Gastrocnemius medialis (tissue), 4 donors: ENCODE measurements around the gene CNTN2. TPM values are rescaled to one million over a fixed set of nuclear protein-coding genes. Genes with fewer than 3 reads are reported as not detected.

ENCODE experiments used
- ATAC-seq, 2 donors: fragments of 150-250 bp; one replicate each; pipeline ENCODE4 v1.9.1; 2016
- DNase-seq, 2 donors: peaks; one replicate each; pipeline ENCODE4 v3.0.0-alpha.2; 2019
- H3K27ac ChIP-seq, 4 donors: fragments of 200-600 bp; sonication (generic); 1 replicate in 1 of 4; 2 replicates in 3 of 4; pipeline ENCODE4 v1.5.1; 2016 to 2018; ENCODE audit warnings: mild to moderate bottlenecking in 2 of 4, moderate library complexity in 1 of 4
- H3K27me3 ChIP-seq, 3 donors: fragments of 200-600 bp; sonication (generic) in 2 of 3; 1 replicate in 1 of 3; 2 replicates in 2 of 3; pipeline versions ENCODE4 v1.5.1 to v1.6.0; 2016 to 2019; ENCODE audit warnings: mild to moderate bottlenecking in 1 of 3, moderate library complexity in 1 of 3
- H3K36me3 ChIP-seq, 2 donors: fragments of 200-600 bp; sonication (generic) in 1 of 2; one replicate each; pipeline ENCODE4 v1.5.1; 2017 to 2018
- H3K4me1 ChIP-seq, 2 donors: fragments of 200-600 bp; sonication (generic) in 1 of 2; one replicate each; pipeline ENCODE4 v1.5.1; 2016 to 2017; ENCODE audit warnings: mild to moderate bottlenecking in 2 of 2
- H3K4me3 ChIP-seq, 4 donors: fragments of 200-600 bp; sonication (generic) in 3 of 4; 1 replicate in 1 of 4; 2 replicates in 3 of 4; pipeline ENCODE4 v1.5.1; 2016 to 2019; ENCODE audit warnings: mild to moderate bottlenecking in 2 of 4
- H3K9me3 ChIP-seq, 3 donors: fragments of 200-600 bp; sonication (generic) in 2 of 3; 1 replicate in 1 of 3; 2 replicates in 2 of 3; pipeline ENCODE4 v1.5.1; 2016 to 2019
- POLR2A ChIP-seq, 2 donors: fragments of 450-650 bp; IDR thresholded peaks; one replicate each; pipeline ENCODE4 v1.6.1; 2017; ENCODE audit warnings: antibody characterized with exemption in 2 of 2, mild to moderate bottlenecking in 2 of 2, moderate library complexity in 2 of 2
- in situ Hi-C, 4 donors: fragments of 200-750 bp; cut with MboI; loops; one replicate each; pipeline versions ENCODE4 v1.15.0 to v1.8.0; 2017; ENCODE audit warnings: low sequenced_read_pairs in 4 of 4
- intact Hi-C: fragments of 100-400 bp; cut with DNase I; formaldehyde crosslinking; loops from one replicate; pipeline ENCODE4 v1.15.1; 2023; ENCODE audit warnings: low total_unique reads
- total RNA-seq, 4 donors: library from RNA; depleted of rRNA; stranded (reverse); fragments of >200 nt; gene quantifications; one replicate each; pipeline versions ENCODE4 v1.1.0 to v1.2.3, GENCODE V29; 2016
- TF ChIP-seq, protein P1 (sequence below), 5 experiments: fragments of 450-650 bp in 3 of 5; fragments of 200-600 bp in 2 of 5; sonication (generic) in 2 of 5; IDR thresholded peaks in 4 of 5; conservative IDR thresholded peaks in 1 of 5; 1 replicate in 4 of 5; 2 replicates in 1 of 5; pipeline ENCODE4 v1.5.1; 2016 to 2019; ENCODE audit warnings: antibody characterized with exemption in 5 of 5, mild to moderate bottlenecking in 3 of 5, moderate library complexity in 3 of 5

CNTN2 gene
- total RNA-seq, 4 donors from 2014 or later: not detected

DNA sequence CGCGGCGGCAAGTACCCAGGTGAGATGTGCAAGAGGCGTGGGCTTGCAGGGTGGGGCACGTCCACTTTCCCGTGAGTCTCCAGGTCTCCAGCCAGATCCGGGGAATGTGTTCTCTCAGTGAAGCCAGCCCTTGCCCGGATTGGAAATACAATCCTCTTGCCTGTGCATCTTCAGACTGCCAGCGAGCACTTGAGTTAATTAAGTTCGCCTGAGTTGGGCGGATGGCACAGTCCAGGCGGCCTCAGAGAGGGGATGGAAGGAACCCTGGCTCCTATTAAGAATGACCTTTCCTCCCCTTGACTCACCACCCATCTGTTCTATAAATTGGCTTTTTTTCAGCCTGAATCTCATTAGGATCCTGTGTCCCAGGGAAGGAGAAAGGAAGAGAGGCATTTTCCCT is 33.3 kb upstream of the CNTN2 start:
- DNase-seq (no peak), ATAC-seq (no peak)
- intact Hi-C loops (no loop called here), in situ Hi-C loops (no loop called here)
- Histone ChIP-seq H3K36me3 (no peaks in the 10 kb centered on the region), H3K9me3 (no peaks in the 10 kb centered on the region), H3K27ac (no peak overlapping the region), H3K4me1 (no peaks in the 10 kb centered on the region), H3K27me3 (no peaks in the 10 kb centered on the region), H3K4me3 (no peak overlapping the region)
- TF ChIP-seq POLR2A (IDR thresholded peaks at IDR 0.05): no peak
- TF ChIP-seq, protein P1, sequence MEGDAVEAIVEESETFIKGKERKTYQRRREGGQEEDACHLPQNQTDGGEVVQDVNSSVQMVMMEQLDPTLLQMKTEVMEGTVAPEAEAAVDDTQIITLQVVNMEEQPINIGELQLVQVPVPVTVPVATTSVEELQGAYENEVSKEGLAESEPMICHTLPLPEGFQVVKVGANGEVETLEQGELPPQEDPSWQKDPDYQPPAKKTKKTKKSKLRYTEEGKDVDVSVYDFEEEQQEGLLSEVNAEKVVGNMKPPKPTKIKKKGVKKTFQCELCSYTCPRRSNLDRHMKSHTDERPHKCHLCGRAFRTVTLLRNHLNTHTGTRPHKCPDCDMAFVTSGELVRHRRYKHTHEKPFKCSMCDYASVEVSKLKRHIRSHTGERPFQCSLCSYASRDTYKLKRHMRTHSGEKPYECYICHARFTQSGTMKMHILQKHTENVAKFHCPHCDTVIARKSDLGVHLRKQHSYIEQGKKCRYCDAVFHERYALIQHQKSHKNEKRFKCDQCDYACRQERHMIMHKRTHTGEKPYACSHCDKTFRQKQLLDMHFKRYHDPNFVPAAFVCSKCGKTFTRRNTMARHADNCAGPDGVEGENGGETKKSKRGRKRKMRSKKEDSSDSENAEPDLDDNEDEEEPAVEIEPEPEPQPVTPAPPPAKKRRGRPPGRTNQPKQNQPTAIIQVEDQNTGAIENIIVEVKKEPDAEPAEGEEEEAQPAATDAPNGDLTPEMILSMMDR (IDR thresholded peaks at IDR 0.05 in 4 of 5, conservative IDR thresholded peaks at IDR 0.05 in 1 of 5): no peak

DNA sequence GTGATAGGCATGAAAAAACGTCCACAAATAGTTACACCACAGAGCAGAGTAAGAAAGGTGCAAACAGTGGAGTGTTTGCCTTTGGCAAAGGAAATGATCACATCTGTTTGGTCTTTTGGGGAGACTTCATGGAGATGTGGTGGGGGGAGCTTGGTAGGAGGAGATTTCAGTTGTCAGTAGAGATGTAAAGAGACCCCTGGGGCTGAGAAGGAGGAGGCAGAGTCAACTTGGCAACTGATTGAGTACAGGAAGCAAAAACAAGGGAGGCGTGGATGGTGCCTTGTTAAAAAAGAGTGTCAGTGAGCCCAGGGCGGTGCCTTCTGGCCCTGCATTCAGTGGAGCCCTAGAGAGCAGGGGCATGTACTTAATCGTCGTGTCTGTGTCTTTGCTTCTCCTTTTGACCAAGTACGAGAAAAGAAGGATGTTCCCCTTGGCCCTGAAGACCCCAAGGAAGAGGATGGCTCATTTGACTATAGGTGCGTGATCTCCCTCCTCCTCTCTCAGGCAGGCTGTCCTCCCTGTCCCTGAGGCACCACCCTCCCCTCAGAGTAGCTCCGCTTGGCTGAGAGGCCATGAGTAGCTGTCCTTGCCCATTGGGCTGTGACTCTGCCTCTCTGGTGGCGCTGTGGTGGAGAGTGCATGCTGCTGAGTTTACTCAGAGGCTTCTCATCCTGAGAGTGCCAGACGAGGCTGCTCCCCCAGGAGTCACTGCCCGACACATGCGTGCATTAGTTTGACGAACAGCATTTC is 30.4 kb upstream of the CNTN2 start:
- intact Hi-C loops: no loop called here
- ATAC-seq: no peak

DNA sequence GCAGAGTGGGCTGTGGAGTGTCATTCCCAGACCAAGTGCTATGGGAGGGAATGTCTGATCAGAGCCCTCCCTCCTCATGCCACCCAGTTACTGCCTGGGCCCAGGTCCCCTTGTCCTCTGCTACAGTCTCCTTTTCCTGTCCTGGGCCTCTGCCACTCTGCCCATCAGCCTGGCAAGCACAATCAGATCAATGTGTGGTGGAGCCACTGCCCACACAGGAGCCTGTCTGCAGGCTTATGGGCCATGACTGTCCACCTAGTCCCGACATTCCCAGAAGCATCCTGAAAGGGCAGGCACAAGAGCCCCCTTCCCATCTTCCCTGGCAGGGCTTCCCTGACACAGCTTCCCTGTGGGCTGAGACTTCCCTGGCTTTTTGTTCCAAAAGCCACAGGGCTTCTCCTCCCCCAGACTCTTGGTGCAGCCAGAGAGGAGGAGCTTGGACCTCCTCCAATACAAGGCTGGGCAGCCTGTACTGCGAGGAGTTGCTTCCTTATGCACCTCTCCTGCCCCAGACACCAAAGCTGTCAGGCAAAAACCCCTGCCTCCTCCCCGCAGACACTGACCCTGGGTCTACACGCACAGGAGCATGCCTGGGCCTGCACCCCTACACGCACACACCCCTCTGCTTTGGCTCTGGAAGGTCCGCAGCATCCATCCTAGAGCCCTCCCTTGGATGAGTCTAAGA is 29.2 kb upstream of the CNTN2 start:
- intact Hi-C loops: no loop called here
- H3K36me3 ChIP-seq: no peaks in the 10 kb centered on the region
- no peak for ATAC-seq

More for the DNA sequence above, 30.4 kb upstream of the CNTN2 start:
- H3K4me3 ChIP-seq: no peak overlapping the region
- no peaks in the 10 kb centered on the region for H3K4me1 ChIP-seq
- in situ Hi-C loops: no loop called here
- no peak for TF ChIP-seq POLR2A (IDR thresholded peaks at IDR 0.05)
- TF ChIP-seq, protein P1 (IDR thresholded peaks at IDR 0.05 in 4 of 5, conservative IDR thresholded peaks at IDR 0.05 in 1 of 5): no peak
- H3K36me3 ChIP-seq: no peaks in the 10 kb centered on the region
- no peaks in the 10 kb centered on the region for H3K9me3 ChIP-seq
- H3K27me3 ChIP-seq: no peaks in the 10 kb centered on the region
- H3K27ac ChIP-seq: no peak overlapping the region
- DNase-seq: no peak

DNA sequence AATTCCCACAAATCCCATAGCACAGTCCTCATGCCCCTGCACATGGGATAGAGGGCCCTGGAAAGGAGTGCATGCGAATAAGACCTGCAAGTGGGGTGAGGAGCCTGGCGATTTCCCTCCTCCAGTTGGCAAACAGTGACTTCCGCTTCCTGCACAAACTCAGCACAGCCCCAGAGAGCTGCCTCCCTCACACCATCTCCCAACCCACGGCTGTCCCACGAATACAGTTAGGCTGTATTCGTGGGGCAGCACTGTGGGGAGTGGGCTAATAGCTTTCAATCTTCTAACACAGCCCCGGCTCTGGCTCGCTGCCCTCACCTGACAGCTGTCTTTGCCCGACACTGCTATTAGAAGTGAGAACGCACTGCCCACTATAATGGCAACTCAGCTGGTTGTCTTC is 28.2 kb upstream of the CNTN2 start:
- no peak for TF ChIP-seq POLR2A (IDR thresholded peaks at IDR 0.05)
- TF ChIP-seq, protein P1 (IDR thresholded peaks at IDR 0.05 in 4 of 5, conservative IDR thresholded peaks at IDR 0.05 in 1 of 5): no peak
- Histone ChIP-seq H3K4me1 (no peaks in the 10 kb centered on the region), H3K27ac (no peak overlapping the region), H3K9me3 (no peaks in the 10 kb centered on the region), H3K4me3 (no peak overlapping the region), H3K27me3 (no peaks in the 10 kb centered on the region), H3K36me3 (no peaks in the 10 kb centered on the region)
- DNase-seq: no peak
- no peak for ATAC-seq
- intact Hi-C loops: no loop called here
- in situ Hi-C loops: no loop called here

More for the DNA sequence above, 29.2 kb upstream of the CNTN2 start:
- no peak for DNase-seq
- H3K4me1 ChIP-seq: no peaks in the 10 kb centered on the region
- TF ChIP-seq POLR2A (IDR thresholded peaks at IDR 0.05): no peak
- TF ChIP-seq, protein P1 (IDR thresholded peaks at IDR 0.05 in 4 of 5, conservative IDR thresholded peaks at IDR 0.05 in 1 of 5): no peak
- in situ Hi-C loops: no loop called here
- H3K4me3 ChIP-seq: no peak overlapping the region
- H3K9me3 ChIP-seq: no peaks in the 10 kb centered on the region
- H3K27me3 ChIP-seq: no peaks in the 10 kb centered on the region
- H3K27ac ChIP-seq: no peak overlapping the region
